HFFc6 (cell line): ENCODE measurements around the gene SAPCD2. TPM values are rescaled to one million over a fixed set of nuclear protein-coding genes. Genes with fewer than 3 reads are reported as not detected.
A peak's percentile ranks its signal among the peaks of the same experiment; 100 is the strongest.

Experiments
- DNase-seq: peaks from one replicate; pipeline ENCODE4 v3.0.0-alpha.2; 2018
- H3K27ac Mint-ChIP-seq: 2 replicates; pipeline ENCODE4 v1.8.0; 2020; ENCODE audit warnings: mild to moderate bottlenecking, mixed read lengths
- H3K27me3 Mint-ChIP-seq: 2 replicates; pipeline ENCODE4 v1.8.0; 2021; ENCODE audit warnings: mild to moderate bottlenecking, moderate library complexity, mixed read lengths; ENCODE audit not compliant: insufficient read depth
- H3K36me3 Mint-ChIP-seq: 2 replicates; pipeline ENCODE4 v1.8.0; 2021; ENCODE audit warnings: low read depth, mixed read lengths
- H3K4me1 Mint-ChIP-seq: 2 replicates; pipeline ENCODE4 v1.8.0; 2020; ENCODE audit warnings: low read depth, mixed read lengths
- H3K4me3 Mint-ChIP-seq: 2 replicates; pipeline ENCODE4 v1.8.0; 2020; ENCODE audit warnings: mild to moderate bottlenecking, moderate library complexity, mixed read lengths
- H3K9me3 Mint-ChIP-seq: 2 replicates; pipeline ENCODE4 v1.8.0; 2020; ENCODE audit warnings: mild to moderate bottlenecking, mixed read lengths
- total RNA-seq, 6 experiments: library from RNA; stranded (reverse); fragmentation: NEBNext Ultra II Directional; extraction: Animal tissue kit (Norgen Biotek cat#: 25700); gene quantifications; 2 replicates in 1 of 6; 3 replicates in 5 of 6; pipeline ENCODE4 v1.2.3, GENCODE V29; 2021
- TF ChIP-seq, protein P1 (sequence below): fragments of 200-600 bp; sonication (generic); IDR thresholded peaks from 2 replicates; pipeline ENCODE4 v1.5.0; 2021; ENCODE audit warnings: antibody characterized with exemption, mild to moderate bottlenecking

SAPCD2 gene
- total RNA-seq, 6 experiments from 2014 or later: 7.7 to 14.8 (median 11.3) TPM

DNA sequence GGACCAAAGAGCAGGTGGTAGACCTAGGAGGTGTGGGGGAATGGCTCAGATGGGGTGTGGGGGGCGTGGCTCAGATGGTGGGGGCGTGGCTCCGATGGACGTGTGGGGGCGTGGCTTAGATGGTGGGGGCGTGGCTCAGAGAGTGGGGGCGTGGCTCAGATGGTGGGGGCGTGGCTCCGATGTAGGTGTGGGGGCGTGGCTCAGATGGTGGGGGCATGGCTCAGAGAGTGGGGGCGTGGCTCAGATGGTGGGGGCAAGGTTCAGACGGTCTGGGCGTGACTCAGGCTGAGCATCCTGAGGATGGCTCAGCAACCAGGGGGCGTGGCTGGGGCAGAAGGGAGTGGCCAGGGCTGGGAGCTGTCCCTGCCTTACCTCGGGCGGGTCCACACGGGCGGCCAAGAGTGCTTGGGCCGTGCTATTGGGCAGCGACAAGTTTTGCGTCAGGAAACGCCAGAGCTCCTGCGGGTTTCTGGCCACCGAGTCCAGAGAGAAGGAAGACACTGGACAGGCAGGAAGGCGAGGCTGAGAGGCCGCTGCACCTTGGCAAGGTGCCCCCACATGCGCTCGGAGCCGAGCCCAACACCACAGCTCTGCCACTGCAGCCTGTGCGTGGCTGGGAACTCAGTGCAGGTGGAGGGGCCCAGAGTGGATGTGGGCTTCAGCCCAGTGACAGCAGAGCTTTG, 48.2 kb downstream of the SAPCD2 start:
- H3K36me3 Mint-ChIP-seq: no peaks in the 10 kb centered on the region
- H3K4me1 Mint-ChIP-seq: 0 out of 2 replicates have a peak, but pooled peaks cover 1% of the 10 kb centered on the region
- peaks cover 3% of the 10 kb centered on the region for H3K27me3 Mint-ChIP-seq
- TF ChIP-seq, protein P1, sequence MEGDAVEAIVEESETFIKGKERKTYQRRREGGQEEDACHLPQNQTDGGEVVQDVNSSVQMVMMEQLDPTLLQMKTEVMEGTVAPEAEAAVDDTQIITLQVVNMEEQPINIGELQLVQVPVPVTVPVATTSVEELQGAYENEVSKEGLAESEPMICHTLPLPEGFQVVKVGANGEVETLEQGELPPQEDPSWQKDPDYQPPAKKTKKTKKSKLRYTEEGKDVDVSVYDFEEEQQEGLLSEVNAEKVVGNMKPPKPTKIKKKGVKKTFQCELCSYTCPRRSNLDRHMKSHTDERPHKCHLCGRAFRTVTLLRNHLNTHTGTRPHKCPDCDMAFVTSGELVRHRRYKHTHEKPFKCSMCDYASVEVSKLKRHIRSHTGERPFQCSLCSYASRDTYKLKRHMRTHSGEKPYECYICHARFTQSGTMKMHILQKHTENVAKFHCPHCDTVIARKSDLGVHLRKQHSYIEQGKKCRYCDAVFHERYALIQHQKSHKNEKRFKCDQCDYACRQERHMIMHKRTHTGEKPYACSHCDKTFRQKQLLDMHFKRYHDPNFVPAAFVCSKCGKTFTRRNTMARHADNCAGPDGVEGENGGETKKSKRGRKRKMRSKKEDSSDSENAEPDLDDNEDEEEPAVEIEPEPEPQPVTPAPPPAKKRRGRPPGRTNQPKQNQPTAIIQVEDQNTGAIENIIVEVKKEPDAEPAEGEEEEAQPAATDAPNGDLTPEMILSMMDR: no peak
- no peak overlapping the region for H3K4me3 Mint-ChIP-seq
- DNase-seq: peak; percentile 55
- H3K27ac Mint-ChIP-seq: peak overlapping the region; percentile 18; the same call in 1 of the 2 replicates
- no peaks in the 10 kb centered on the region for H3K9me3 Mint-ChIP-seq

DNA sequence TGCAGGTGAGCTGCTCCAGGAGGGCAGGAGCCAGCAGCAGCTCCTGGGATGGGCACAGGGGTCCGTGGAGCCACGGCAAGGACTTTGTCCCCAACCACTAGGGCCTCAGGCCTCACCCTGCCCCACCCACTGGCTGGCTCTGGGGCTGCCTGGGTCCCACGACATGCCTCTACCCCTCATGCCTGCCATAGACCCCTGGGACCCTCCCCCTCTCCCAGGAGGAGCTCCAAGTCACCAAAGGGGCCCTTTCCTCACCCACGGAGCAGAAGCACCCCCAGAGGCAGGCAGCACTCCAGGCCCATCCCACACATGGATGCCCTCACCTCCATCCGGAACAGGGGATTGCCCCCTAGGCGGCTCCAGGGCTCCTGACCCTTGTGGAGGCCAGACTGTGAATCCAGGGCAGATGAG, 48.8 kb downstream of the SAPCD2 start:
- Mint-ChIP-seq H3K27ac (no peak overlapping the region), H3K4me1 (no peaks in the 10 kb centered on the region), H3K9me3 (no peaks in the 10 kb centered on the region), H3K4me3 (no peak overlapping the region), H3K36me3 (peaks cover 5% of the 10 kb centered on the region), H3K27me3 (peaks cover 3% of the 10 kb centered on the region)
- TF ChIP-seq, protein P1: no peak
- DNase-seq: no peak

GRCh38 chr9:137020771-137021567, 49.4 kb downstream of the SAPCD2 start:
- H3K27me3 Mint-ChIP-seq: peaks cover 3% of the 10 kb centered on the region
- no peaks in the 10 kb centered on the region for H3K4me1 Mint-ChIP-seq
- no peaks in the 10 kb centered on the region for H3K9me3 Mint-ChIP-seq
- H3K36me3 Mint-ChIP-seq: peaks cover 5% of the 10 kb centered on the region
- TF ChIP-seq, protein P1: no peak
- H3K27ac Mint-ChIP-seq: no peak overlapping the region
- no peak for DNase-seq
- no peak overlapping the region for H3K4me3 Mint-ChIP-seq

DNA sequence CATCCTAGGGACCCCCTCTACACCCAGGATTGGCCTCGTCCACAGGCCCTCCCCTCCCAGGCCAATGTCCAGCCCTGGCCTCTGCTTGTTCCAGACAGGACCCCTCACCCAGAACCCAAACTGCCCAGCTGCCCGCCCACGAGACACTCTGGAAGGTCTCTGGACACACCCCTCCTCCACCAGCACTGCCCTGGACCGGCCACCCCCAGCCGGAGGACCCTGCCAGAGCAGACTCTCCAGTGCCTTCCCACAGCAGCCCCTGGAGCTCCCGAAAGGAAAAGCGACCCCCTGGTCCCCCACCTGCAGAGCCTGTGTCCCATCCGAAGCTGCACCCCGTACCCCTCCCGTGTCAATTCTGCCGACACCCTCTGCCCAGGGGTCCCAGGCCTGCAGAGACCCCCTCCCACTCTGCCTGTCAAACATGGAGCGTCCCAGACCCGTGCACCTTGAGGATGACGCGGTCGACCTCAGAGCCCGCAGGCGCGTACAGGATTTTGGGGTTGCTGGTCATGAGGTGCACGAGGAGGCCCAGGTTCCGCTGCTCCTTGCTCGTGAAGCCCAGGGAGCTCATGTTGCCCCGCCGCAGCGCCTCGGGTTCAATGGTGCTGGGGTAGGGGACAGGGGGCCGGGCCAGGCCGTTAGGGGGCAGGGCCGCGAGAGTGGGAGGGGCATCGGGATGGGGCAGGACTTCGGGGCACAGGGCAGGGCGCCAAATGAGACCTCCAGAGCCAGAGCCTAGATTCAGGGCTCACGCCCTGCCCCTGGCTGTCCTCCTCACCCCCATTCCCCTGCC, 50.3 kb downstream of the SAPCD2 start:
- Mint-ChIP-seq H3K4me1 (no peaks in the 10 kb centered on the region), H3K9me3 (no peaks in the 10 kb centered on the region), H3K4me3 (no peak overlapping the region), H3K27ac (no peak overlapping the region), H3K27me3 (peaks cover 3% of the 10 kb centered on the region), H3K36me3 (peaks cover 5% of the 10 kb centered on the region)
- no peak for DNase-seq
- TF ChIP-seq, protein P1: no peak

DNA sequence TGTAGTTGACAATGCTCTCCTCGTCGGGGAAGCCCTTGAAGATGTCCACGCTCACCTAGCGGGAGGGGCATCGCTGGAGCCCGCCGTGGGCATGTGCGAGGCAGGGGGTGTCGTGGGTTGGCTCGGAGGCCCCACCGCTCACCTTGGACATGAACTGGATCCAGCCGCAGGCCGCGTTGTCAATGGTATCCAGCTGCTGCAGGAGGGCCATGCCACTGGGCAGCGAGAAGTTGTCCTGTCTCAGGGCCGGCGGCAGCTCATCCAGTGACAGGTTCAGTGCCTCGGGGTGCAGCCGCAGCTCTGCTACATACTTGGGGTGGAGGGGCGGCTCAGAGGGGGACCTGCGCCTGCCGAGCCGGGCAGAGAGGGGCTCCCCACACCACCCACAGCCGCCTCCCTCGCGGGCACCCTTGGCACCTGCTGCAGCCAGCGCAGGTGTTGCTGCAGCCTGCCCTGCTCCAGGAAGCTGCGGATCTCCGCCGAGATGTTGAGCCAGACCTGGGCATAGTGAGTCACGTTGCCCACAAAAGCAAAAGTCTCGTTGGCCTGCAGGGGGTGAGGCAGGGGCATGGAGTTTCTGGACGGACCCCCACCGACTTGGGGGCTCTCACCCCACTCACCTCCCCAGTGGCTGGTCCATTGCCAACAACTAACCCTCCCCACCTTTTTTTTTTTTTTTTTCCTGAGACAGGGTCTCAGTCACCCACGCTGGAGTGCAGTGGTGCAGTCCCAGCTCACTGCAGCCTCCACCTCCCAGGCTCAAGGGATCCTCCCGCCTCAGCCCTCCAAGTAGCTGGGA, 51.4 kb downstream of the SAPCD2 start:
- no peak overlapping the region for H3K4me3 Mint-ChIP-seq
- DNase-seq: no peak
- peaks cover 5% of the 10 kb centered on the region for H3K36me3 Mint-ChIP-seq
- peaks cover 3% of the 10 kb centered on the region for H3K27me3 Mint-ChIP-seq
- H3K27ac Mint-ChIP-seq: no peak overlapping the region
- H3K4me1 Mint-ChIP-seq: no peaks in the 10 kb centered on the region
- TF ChIP-seq, protein P1: no peak
- H3K9me3 Mint-ChIP-seq: no peaks in the 10 kb centered on the region
